ENCODE data around the gene PSEN2. TPM values are rescaled to one million over a fixed set of nuclear protein-coding genes. Genes with fewer than 3 reads are reported as not detected.

Gene PSEN2
- total RNA-seq, 4 donors from 2014 or later = 14.9 to 28.5 (median 20.2) TPM

DNA sequence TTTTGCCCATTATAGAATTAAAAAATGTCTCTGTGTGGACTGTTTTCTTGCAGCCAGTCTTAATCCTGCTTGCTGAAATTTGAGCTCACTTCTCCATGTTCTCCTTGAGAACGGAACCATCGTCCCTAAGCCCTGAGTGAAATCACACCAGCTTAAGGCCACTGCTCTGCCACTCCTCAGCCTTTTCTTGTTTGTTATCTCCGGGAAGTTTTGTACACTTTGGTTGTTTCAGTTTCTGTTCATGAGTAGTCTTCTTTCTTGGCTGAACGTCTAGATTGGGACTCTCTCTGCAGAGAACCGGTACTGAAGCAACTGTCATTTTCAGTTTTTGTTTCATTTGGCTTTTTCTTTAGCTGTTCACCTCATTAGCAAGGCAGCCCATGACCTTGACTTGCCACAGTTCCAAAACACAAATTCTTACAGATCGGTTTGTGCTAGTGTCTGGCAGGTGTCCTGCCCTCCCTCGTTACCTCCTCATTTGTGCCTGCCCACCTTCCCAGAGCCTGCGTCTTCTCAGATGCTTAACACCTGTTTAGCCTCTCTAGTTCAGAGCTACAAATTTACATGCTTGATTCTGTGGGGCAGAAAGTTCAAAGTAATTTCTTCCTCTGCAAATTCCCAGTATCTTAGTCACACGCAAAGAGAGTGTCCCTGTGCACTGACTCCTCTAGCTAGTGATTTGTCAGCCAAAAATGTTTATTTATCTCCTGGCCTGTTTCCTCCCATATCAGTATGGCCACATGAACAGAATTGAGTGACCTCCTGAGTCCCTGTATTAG, 12.4 kb downstream of the PSEN2 start:
- Histone ChIP-seq H3K4me3 (no peak overlapping the region), H3K27me3 (no peaks in the 10 kb centered on the region), H3K27ac (no peak overlapping the region), H3K4me1 (no peaks in the 10 kb centered on the region), H3K9me3 (no peaks in the 10 kb centered on the region), H3K36me3 (peaks cover 7% of the 10 kb centered on the region)
- WGBS = 42% methylated on average over 9 of the region's 9 CpGs
- no peak for DNase-seq (ENCODE audit: low spot score in 2 of 2)
- TF ChIP-seq POLR2A (IDR thresholded peaks at IDR 0.05) (no peak), EP300 (IDR thresholded peaks at IDR 0.05) (no peak), POLR2AphosphoS5 (IDR thresholded peaks at IDR 0.05) (no peak)
- TF ChIP-seq, protein P1, sequence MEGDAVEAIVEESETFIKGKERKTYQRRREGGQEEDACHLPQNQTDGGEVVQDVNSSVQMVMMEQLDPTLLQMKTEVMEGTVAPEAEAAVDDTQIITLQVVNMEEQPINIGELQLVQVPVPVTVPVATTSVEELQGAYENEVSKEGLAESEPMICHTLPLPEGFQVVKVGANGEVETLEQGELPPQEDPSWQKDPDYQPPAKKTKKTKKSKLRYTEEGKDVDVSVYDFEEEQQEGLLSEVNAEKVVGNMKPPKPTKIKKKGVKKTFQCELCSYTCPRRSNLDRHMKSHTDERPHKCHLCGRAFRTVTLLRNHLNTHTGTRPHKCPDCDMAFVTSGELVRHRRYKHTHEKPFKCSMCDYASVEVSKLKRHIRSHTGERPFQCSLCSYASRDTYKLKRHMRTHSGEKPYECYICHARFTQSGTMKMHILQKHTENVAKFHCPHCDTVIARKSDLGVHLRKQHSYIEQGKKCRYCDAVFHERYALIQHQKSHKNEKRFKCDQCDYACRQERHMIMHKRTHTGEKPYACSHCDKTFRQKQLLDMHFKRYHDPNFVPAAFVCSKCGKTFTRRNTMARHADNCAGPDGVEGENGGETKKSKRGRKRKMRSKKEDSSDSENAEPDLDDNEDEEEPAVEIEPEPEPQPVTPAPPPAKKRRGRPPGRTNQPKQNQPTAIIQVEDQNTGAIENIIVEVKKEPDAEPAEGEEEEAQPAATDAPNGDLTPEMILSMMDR (IDR thresholded peaks at IDR 0.05) = no peak

DNA sequence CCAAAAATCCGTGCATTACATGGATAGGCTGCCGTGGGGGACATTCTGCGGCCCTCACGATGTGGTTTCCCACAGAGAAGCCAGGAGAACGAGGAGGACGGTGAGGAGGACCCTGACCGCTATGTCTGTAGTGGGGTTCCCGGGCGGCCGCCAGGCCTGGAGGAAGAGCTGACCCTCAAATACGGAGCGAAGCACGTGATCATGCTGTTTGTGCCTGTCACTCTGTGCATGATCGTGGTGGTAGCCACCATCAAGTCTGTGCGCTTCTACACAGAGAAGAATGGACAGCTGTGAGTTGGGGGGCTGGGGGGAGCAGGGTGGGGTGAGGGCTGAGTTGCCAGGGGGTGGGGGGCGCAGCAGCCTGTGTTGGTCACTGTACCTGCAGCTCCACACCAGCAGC, 13.2 kb downstream of the PSEN2 start:
- Histone ChIP-seq H3K4me1 (no peaks in the 10 kb centered on the region), H3K27me3 (no peaks in the 10 kb centered on the region), H3K4me3 (no peak overlapping the region), H3K9me3 (no peaks in the 10 kb centered on the region), H3K27ac (no peak overlapping the region), H3K36me3 (peaks cover 7% of the 10 kb centered on the region)
- DNase-seq (ENCODE audit: low spot score in 2 of 2) = no peak
- TF ChIP-seq, protein P1 (IDR thresholded peaks at IDR 0.05) = no peak
- TF ChIP-seq POLR2A (IDR thresholded peaks at IDR 0.05) (no peak), POLR2AphosphoS5 (IDR thresholded peaks at IDR 0.05) (no peak), EP300 (IDR thresholded peaks at IDR 0.05) (no peak)
- WGBS = 81% methylated on average over 15 of the region's 16 CpGs

DNA sequence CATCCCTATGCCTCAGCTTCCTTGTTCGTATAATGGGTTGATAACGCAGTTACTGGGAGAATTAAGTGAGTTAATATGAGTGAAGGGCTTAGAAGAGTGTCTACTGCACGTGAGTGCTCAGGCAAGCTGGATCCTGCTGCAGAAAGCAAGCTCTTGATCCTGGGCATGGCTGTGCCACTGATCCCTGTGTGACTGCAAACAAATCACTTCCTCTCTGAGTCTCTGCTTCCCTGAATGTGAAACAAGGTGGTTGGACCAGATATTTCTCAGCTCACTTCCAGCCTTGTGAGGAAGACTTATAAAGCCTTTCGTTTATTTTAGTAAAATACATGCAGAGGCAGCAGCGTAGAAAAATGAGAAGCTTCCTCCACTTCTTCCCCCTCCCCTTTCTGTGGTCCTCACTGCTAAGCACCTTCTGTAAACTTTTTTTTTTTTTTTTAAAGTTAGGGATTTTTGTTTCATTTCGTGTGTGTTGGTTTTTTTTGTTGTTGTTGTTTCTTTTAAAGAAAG, 13.8 kb downstream of the PSEN2 start:
- WGBS = 67% methylated on average over 6 of the region's 6 CpGs
- TF ChIP-seq EP300 (IDR thresholded peaks at IDR 0.05) (no peak), POLR2A (IDR thresholded peaks at IDR 0.05) (no peak), POLR2AphosphoS5 (IDR thresholded peaks at IDR 0.05) (no peak)
- TF ChIP-seq, protein P1 (IDR thresholded peaks at IDR 0.05) = no peak
- H3K27me3 ChIP-seq = no peaks in the 10 kb centered on the region
- no peak for DNase-seq (ENCODE audit: low spot score in 2 of 2)
- no peak overlapping the region for H3K4me3 ChIP-seq
- H3K27ac ChIP-seq = no peak overlapping the region
- no peaks in the 10 kb centered on the region for H3K9me3 ChIP-seq
- H3K36me3 ChIP-seq = peaks cover 10% of the 10 kb centered on the region
- no peaks in the 10 kb centered on the region for H3K4me1 ChIP-seq

DNA sequence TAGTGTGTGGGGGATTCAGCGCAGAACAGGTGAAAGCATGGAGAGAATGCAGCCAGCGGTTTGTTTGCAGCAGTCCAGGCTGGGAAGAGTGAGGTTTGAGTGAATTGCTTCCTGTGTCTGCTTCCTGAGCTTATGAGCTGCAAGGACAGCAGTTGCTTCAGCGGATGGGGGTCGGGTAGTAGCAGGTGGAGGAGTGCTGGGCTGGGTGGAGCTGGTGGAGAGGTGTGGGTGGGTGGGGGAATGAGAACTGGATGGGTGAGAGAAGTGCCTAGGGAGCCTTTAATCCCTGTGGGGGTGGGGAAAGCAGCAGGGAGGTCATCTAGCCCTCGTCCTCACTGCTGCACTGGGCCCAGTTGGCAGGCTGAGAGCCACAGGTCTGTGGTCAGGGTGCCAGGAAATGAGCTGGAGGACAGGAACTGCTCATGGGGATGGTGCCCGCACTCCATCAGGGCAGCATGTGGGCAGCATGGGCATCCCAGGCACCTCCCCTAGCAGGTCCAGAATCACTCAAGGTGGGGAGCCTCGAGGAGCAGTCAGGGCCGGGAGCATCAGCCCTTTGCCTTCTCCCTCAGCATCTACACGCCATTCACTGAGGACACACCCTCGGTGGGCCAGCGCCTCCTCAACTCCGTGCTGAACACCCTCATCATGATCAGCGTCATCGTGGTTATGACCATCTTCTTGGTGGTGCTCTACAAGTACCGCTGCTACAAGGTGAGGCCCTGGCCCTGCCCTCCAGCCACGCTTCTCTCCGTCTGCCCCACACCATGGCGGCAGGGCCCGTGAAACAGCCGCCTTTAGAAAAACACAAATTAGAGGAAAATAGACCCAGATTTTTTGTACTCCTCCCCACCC, 14.8 kb downstream of the PSEN2 start:
- Histone ChIP-seq H3K4me3 (no peak overlapping the region), H3K9me3 (no peaks in the 10 kb centered on the region), H3K27ac (no peak overlapping the region), H3K36me3 (peaks cover 16% of the 10 kb centered on the region), H3K27me3 (no peaks in the 10 kb centered on the region), H3K4me1 (no peaks in the 10 kb centered on the region)
- WGBS = 84% methylated on average over 18 of the region's 20 CpGs
- TF ChIP-seq POLR2A (IDR thresholded peaks at IDR 0.05) = no peak
- no peak for TF ChIP-seq POLR2AphosphoS5 (IDR thresholded peaks at IDR 0.05)
- no peak for TF ChIP-seq EP300 (IDR thresholded peaks at IDR 0.05)
- TF ChIP-seq, protein P1 (IDR thresholded peaks at IDR 0.05) = no peak
- no peak for DNase-seq (ENCODE audit: low spot score in 2 of 2)

Data from suprapubic skin (tissue), 4 donors.